IPS-NIHi11 (cell line): Measurements from ENCODE around the gene CFAP410.
"Not testable (repeated sequence)": the region's sequence is repeated elsewhere in the genome, so short reads cannot be mapped to it uniquely, and the experiment has no call there.

Experiments used
- DNase-seq: peaks from one replicate; pipeline ENCODE4 v3.0.0; 2012; ENCODE audit warnings: mixed read lengths, low spot score

The CFAP410 gene

GRCh38 chr21:44285138-44285992, 53.8 kb downstream of the CFAP410 start, which contains the start of gene AIRE:
AIRE (plus strand) TSS chr21:44285876; CDS start chr21:44286007, 131 bp downstream.
- DNase-seq = no peak

- no peak for DNase-seq
Measured at GRCh38 chr21:44283948-44284347, 55.2 kb downstream of the CFAP410 start.

GRCh38 chr21:44283211-44283785, 55.9 kb downstream of the CFAP410 start:
- not testable (repeated sequence) for DNase-seq

- no peak for DNase-seq
Measured at GRCh38 chr21:44282370-44282769, 56.8 kb downstream of the CFAP410 start.

GRCh38 chr21:44281801-44282200, 57.4 kb downstream of the CFAP410 start:
- DNase-seq = no peak

GRCh38 chr21:44279354-44280260, 59.6 kb downstream of the CFAP410 start:
- DNase-seq = no peak
